NCI-H146 treated with DMSO at 0.1 percent for 48 hours (cell line): ENCODE results near the gene HOXD10.

Experiments used
- DNase-seq: peaks from one replicate; lab custom pipeline; 2025; ENCODE audit not compliant: unreplicated experiment; lab: John Stamatoyannopoulos, UW

The HOXD10 gene

GRCh38 chr2:176095421-176095820, 21.2 kb upstream of the HOXD10 start:
- DNase-seq, result no peak

- DNase-seq, result no peak
These were observed 20.2 kb upstream of the HOXD10 start for GRCh38 chr2:176096243-176096985.

- DNase-seq, result peak; percentile 69
These were observed 19.4 kb upstream of the HOXD10 start for GRCh38 chr2:176096986-176097819.

- DNase-seq, result no peak
These were observed 18.7 kb upstream of the HOXD10 start for GRCh38 chr2:176097820-176098365.

- DNase-seq, result peak; percentile 52
These were observed 18.0 kb upstream of the HOXD10 start for GRCh38 chr2:176098366-176099158.

GRCh38 chr2:176099159-176099727, 17.3 kb upstream of the HOXD10 start:
- DNase-seq, result no peak

- no peak for DNase-seq
These were observed 16.6 kb upstream of the HOXD10 start, which contains the start of gene HOXD12 for GRCh38 chr2:176099728-176100546. Gene HOXD12 (plus strand): TSS chr2:176099795. CDS start chr2:176099802, 7 bp downstream.

- no peak for DNase-seq
These were observed 15.9 kb upstream of the HOXD10 start for GRCh38 chr2:176100547-176101140.

- DNase-seq, result no peak
These were observed 15.3 kb upstream of the HOXD10 start for GRCh38 chr2:176101216-176101830.

GRCh38 chr2:176101842-176102241, 14.7 kb upstream of the HOXD10 start:
- no peak for DNase-seq

GRCh38 chr2:176102309-176102866, 14.2 kb upstream of the HOXD10 start:
- no peak for DNase-seq

GRCh38 chr2:176103194-176103593, 13.4 kb upstream of the HOXD10 start:
- DNase-seq, result no peak

- no peak for DNase-seq
These were observed 12.7 kb upstream of the HOXD10 start for GRCh38 chr2:176103742-176104315.

GRCh38 chr2:176104316-176105077, 12.1 kb upstream of the HOXD10 start:
- no peak for DNase-seq

GRCh38 chr2:176105078-176105729, 11.4 kb upstream of the HOXD10 start:
- no peak for DNase-seq

GRCh38 chr2:176105730-176106580, 10.6 kb upstream of the HOXD10 start:
- no peak for DNase-seq
